Gastroesophageal sphincter (tissue), 4 donors: Measurements from ENCODE around the gene BRSK1. TPM values are rescaled to one million over a fixed set of nuclear protein-coding genes. Genes with fewer than 3 reads are reported as not detected.

Experiments used
- ATAC-seq: fragments of 150-250 bp; one replicate; pipeline ENCODE4 v1.9.1; 2016; ENCODE audit warnings: mild to moderate bottlenecking, moderate library complexity
- H3K27ac ChIP-seq, 4 donors: fragments of 200-600 bp; sonication (generic) in 3 of 4; 1 replicate in 3 of 4; 2 replicates in 1 of 4; pipeline ENCODE4 v1.5.1; 2016 to 2019
- H3K27me3 ChIP-seq: fragments of 200-600 bp; sonication (generic); one replicate; pipeline ENCODE4 v1.5.1; 2019
- H3K36me3 ChIP-seq, 2 donors: fragments of 200-600 bp; sonication (generic); one replicate each; pipeline ENCODE4 v1.5.1; 2019; ENCODE audit warnings: control low read depth in 1 of 2
- H3K4me1 ChIP-seq, 3 donors: fragments of 200-600 bp; sonication (generic); 1 replicate in 2 of 3; 2 replicates in 1 of 3; pipeline ENCODE4 v1.5.1; 2016 to 2019; ENCODE audit warnings: control low read depth in 2 of 3
- H3K4me3 ChIP-seq, 2 donors: fragments of 200-600 bp; sonication (generic); one replicate each; pipeline ENCODE4 v1.5.1; 2019; ENCODE audit warnings: mild to moderate bottlenecking in 1 of 2, moderate library complexity in 1 of 2
- H3K9me3 ChIP-seq, 3 donors: fragments of 200-600 bp; sonication (generic); one replicate each; pipeline ENCODE4 v1.5.1; 2017 to 2019; ENCODE audit warnings: control low read depth in 2 of 3
- EP300 ChIP-seq: sonication (generic); formaldehyde crosslinking; IDR thresholded peaks from one replicate; pipeline ENCODE4 v1.6.1; 2017; ENCODE audit warnings: antibody characterized with exemption, mild to moderate bottlenecking
- POLR2A ChIP-seq, 2 donors: fragments of 450-650 bp; IDR thresholded peaks; one replicate each; pipeline ENCODE4 v1.6.1; 2017; ENCODE audit warnings: antibody characterized with exemption in 2 of 2, mild to moderate bottlenecking in 2 of 2, moderate library complexity in 1 of 2
- POLR2AphosphoS5 ChIP-seq: sonication (generic); formaldehyde crosslinking; IDR thresholded peaks from one replicate; pipeline ENCODE4 v1.6.1; 2017; ENCODE audit warnings: antibody characterized with exemption
- WGBS, 2 donors: methylation state at CpG; one replicate each; pipeline ENCODE4 v1.1.5; 2018; ENCODE audit warnings: low coverage in 1 of 2; 5-methylcytosine and 5-hydroxymethylcytosine counted together
- total RNA-seq, 4 donors: library from RNA; depleted of rRNA; stranded (reverse); fragments of >200 nt; gene quantifications; one replicate each; pipeline ENCODE4 v1.1.0, GENCODE V29; 2016
- TF ChIP-seq, protein P1 (sequence below), 4 experiments: fragments of 200-600 bp in 2 of 4; fragments of 450-650 bp in 2 of 4; sonication (generic) in 1 of 4; IDR thresholded peaks; one replicate each; pipeline ENCODE4 v1.5.1; 2017 to 2019; ENCODE audit warnings: antibody characterized with exemption in 4 of 4, mild to moderate bottlenecking in 2 of 4, moderate library complexity in 2 of 4

Gene BRSK1
- total RNA-seq, 4 donors from 2014 or later: 4.0 to 19.8 (median 8.8) TPM

DNA sequence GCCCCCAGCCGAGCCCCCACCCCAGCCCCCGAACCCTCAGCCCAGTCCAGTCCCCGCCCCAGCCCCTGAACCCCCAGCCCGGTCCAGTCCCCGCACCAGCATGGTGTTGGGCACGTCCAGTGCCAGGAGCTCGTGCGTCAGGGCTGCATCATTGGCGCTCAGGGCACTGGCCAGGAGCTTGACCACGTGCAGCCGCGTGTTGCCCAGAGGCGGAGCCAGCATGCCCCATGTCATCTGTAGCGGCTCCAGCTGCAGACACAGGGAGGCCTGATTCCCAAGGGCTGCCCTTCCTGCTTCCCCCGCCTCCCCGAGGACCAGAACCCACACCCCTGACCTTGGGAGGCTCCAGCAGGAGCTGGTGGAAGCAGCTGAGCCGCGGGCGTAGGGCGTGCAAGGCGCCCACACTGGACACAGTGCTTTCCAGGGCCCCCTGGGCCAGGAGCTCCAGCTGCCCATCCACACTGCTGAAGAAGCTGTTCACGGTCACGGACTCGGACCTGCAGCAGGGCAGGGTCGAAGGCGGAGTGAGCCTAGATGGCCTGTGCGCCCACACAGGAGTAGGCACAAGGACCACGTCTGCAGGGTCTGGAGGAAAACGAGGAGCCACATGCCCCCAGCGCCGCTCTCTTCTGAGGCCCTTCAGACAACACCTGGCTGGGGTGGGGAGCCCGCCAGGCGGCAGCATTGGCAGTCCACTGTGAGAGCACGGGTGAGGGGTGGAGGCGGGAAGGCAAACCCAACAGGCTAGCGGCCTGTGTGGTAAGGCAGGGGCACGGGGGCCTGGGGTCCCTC is 42.5 kb upstream of the BRSK1 start:
- H3K4me3 ChIP-seq: no peak overlapping the region
- ATAC-seq: no peak
- TF ChIP-seq POLR2AphosphoS5 (no peak), EP300 (no peak), POLR2A (IDR thresholded peaks at IDR 0.05) (no peak)
- TF ChIP-seq, protein P1, sequence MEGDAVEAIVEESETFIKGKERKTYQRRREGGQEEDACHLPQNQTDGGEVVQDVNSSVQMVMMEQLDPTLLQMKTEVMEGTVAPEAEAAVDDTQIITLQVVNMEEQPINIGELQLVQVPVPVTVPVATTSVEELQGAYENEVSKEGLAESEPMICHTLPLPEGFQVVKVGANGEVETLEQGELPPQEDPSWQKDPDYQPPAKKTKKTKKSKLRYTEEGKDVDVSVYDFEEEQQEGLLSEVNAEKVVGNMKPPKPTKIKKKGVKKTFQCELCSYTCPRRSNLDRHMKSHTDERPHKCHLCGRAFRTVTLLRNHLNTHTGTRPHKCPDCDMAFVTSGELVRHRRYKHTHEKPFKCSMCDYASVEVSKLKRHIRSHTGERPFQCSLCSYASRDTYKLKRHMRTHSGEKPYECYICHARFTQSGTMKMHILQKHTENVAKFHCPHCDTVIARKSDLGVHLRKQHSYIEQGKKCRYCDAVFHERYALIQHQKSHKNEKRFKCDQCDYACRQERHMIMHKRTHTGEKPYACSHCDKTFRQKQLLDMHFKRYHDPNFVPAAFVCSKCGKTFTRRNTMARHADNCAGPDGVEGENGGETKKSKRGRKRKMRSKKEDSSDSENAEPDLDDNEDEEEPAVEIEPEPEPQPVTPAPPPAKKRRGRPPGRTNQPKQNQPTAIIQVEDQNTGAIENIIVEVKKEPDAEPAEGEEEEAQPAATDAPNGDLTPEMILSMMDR (IDR thresholded peaks at IDR 0.05): no peak
- H3K36me3 ChIP-seq: peaks cover 0 to 100% of the 10 kb centered on the region in 2 donors
- 87 to 100% methylated on average over 1 to 3 of the region's 37 CpGs for WGBS, 2 donors
- no peaks in the 10 kb centered on the region for H3K9me3 ChIP-seq
- no peak overlapping the region for H3K27ac ChIP-seq
- H3K4me1 ChIP-seq: no peaks in the 10 kb centered on the region
- H3K27me3 ChIP-seq: no peaks in the 10 kb centered on the region

DNA sequence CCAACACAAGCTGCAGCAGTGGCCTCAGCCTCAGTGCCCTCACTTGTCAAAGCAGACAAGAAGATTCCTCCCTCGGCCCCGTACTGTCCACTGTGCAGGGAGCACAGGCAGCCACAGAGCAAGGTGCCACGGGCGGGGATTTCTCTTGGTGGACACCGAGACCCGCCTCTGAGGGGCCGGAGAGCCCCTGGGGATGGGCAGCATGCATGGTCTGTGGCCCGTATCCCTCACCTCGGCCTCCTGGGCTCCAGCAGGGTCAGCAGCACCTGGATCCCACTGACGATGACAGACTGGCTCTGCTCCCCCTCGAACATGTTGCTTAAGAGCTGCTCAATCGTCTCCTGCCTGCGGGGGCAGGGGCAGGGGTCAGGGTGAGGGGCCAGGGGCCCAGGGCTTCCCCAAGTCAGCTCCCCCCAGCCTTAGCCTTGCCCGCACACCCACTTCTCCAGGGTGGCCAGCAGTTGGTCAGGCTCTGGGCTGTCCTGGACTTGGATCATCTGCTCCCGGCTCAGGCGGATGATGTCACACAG is 41.8 kb upstream of the BRSK1 start:
- Histone ChIP-seq H3K27me3 (no peaks in the 10 kb centered on the region), H3K36me3 (peaks cover 0 to 100% of the 10 kb centered on the region in 2 donors), H3K4me1 (peaks cover 0 to 1% (median 0%) of the 10 kb centered on the region in 3 donors), H3K27ac (no peak overlapping the region), H3K4me3 (no peak overlapping the region), H3K9me3 (no peaks in the 10 kb centered on the region)
- no peak for TF ChIP-seq POLR2A (IDR thresholded peaks at IDR 0.05)
- TF ChIP-seq EP300: no peak
- TF ChIP-seq, protein P1 (IDR thresholded peaks at IDR 0.05): no peak
- TF ChIP-seq POLR2AphosphoS5: no peak
- WGBS, 2 donors: 100% methylated on average over 1 of the region's 16 CpGs; no CpG with 5 or more reads in 1 of the 2 donors
- no peak for ATAC-seq

DNA sequence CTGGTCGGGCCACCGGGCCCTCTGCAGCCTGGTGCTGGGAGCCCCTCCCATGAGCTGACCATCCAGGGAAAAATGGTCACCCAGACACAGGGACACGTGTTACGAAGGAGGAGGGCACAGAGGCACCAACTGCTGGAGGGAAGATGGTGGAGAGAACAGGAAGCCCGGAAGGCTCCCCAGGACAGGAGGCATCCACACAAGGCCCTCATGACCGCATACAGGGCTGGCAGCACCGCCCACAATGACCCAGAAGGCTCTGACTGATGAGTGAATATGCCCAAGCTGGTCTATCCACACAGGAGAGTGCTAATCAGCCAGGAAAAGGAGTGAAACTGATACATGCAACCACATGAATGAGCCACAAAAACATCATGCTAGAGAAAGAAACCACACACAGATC is 41.3 kb upstream of the BRSK1 start:
- ATAC-seq: no peak
- Histone ChIP-seq H3K4me3 (no peak overlapping the region), H3K9me3 (no peaks in the 10 kb centered on the region), H3K36me3 (peaks cover 0 to 97% of the 10 kb centered on the region in 2 donors), H3K27ac (no peak overlapping the region), H3K27me3 (no peaks in the 10 kb centered on the region), H3K4me1 (peaks cover 0 to 6% (median 3%) of the 10 kb centered on the region in 3 donors)
- TF ChIP-seq POLR2A (IDR thresholded peaks at IDR 0.05): no peak
- TF ChIP-seq POLR2AphosphoS5: no peak
- no peak for TF ChIP-seq EP300
- TF ChIP-seq, protein P1 (IDR thresholded peaks at IDR 0.05): no peak
- WGBS, 2 donors: no CpG with 5 or more reads among the region's 7 CpGs

DNA sequence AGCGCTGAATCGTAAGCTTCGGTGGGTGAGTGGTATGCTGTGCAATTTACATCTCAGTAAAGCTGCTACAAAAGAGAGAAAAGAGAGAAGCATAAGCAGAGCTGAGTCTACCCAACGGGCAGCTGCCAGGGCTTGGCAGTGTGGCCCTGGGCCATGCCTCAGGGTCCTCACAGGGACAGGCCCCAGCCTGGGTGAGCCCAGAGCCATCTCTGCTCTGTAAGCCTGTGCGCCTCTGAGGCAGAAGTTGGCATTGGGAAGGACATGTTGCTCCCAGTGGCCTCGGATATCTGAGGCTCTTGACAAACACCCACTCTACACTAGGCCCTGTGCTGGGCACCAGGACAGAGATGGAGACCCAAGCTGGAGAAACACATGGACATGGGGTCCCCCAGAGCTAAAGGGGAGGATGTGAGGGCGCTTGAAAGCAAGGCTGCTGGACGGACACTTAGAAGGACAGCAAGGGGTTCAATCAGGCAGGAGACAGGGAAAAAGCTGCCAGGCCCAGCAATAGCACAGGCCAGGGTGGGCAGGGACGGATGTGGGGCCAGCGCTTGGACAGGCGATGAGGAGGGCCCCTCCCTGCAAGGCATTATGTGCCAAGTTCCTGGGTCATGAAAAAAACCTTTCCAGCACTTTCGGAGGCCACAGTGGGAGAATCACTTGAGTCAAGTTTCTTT is 39.7 kb upstream of the BRSK1 start:
- no peak overlapping the region for H3K4me3 ChIP-seq
- no peaks in the 10 kb centered on the region for H3K9me3 ChIP-seq
- H3K27me3 ChIP-seq: no peaks in the 10 kb centered on the region
- TF ChIP-seq POLR2A (IDR thresholded peaks at IDR 0.05) (no peak), EP300 (no peak), POLR2AphosphoS5 (no peak)
- TF ChIP-seq, protein P1 (IDR thresholded peaks at IDR 0.05): no peak
- no peak overlapping the region for H3K27ac ChIP-seq
- 77 to 87% methylated on average over 9 of the region's 12 CpGs for WGBS, 2 donors
- H3K4me1 ChIP-seq: peaks cover 0 to 22% (median 13%) of the 10 kb centered on the region in 3 donors
- peaks cover 0 to 80% of the 10 kb centered on the region in 2 donors for H3K36me3 ChIP-seq
- no peak for ATAC-seq
